ENCODE data around the gene C1D. TPM values are rescaled to one million over a fixed set of nuclear protein-coding genes. Genes with fewer than 3 reads are reported as not detected.

The C1D gene
- total RNA-seq, 1 experiment from 2014 or later = 21.1 TPM

DNA sequence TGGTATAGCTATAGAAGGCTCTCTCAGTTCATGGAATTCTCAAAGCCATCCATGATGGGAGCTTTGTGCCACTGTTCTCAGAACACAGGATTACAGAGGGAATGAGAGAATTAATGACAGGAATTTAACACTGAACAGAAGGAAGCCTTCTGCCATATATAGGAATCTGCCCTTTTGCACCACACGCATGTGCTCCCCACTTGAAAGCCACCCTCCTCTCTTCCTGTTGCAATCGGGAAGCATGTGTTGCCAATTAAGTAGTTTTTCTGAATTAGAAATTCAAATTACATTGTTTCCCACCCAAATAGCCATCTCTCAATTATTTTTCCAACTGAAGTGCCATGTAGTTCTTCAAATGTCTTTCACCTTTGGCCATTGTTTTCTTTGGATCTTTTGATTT lies 71.3 kb downstream of the C1D start:
- DNase-seq (ENCODE audit: low read depth, low spot score) = no peak
- no peak for ATAC-seq
- Histone ChIP-seq H3K4me3 (replicated peaks in 1 of 2; ENCODE audit: low read depth in 1 of 2, low read length in 2 of 2) (no peak overlapping the region), H3K79me2 (ENCODE audit: insufficient read depth, low read length) (no peaks in the 10 kb centered on the region), H3K4me1 (ENCODE audit: control insufficient read depth in 1 of 2, insufficient read depth in 2 of 2, low read length in 2 of 2) (no peaks in the 10 kb centered on the region), H3K4me2 (ENCODE audit: low read length) (no peak overlapping the region), H3K27ac (ENCODE audit: low read depth, low read length) (no peak overlapping the region), H3K9me3 (ENCODE audit: control insufficient read depth in 1 of 2, insufficient read depth in 1 of 2, low read depth in 1 of 2, low read length in 2 of 2) (no peaks in the 10 kb centered on the region), H2AFZ (ENCODE audit: low read depth, low read length, poor library complexity, severe bottlenecking) (no peak overlapping the region), H3K9me2 (ENCODE audit: insufficient read depth) (no peaks in the 10 kb centered on the region), H4K20me1 (ENCODE audit: insufficient read depth) (no peaks in the 10 kb centered on the region), H3K9ac (ENCODE audit: low read length) (no peak overlapping the region), H3K36me3 (ENCODE audit: control insufficient read depth in 1 of 2, insufficient read depth in 2 of 2, low read length in 2 of 2) (no peaks in the 10 kb centered on the region), H3K27me3 (ENCODE audit: insufficient read depth, low read length) (peaks cover 13% of the 10 kb centered on the region; the same call in 1 of the 2 replicates)
- ChIA-PET CTCF (no interaction called here), RAD21 (ENCODE audit: low non-redundant PET in 1 of 2, low total read pairs in 2 of 2, uncharacterized antibody in 2 of 2, unreplicated experiment in 2 of 2) (no interaction called here), POLR2A (no interaction called here)
- BruUV-seq (replicated peaks) = no TSS peak
- intact Hi-C loops (cut with micrococcal nuclease) = no loop called here
- TF ChIP-seq CEBPB (IDR thresholded peaks at IDR 0.05; ENCODE audit: low read depth) (no peak), ZFX (IDR thresholded peaks at IDR 0.05) (no peak), POLR2A (IDR thresholded peaks at IDR 0.05; ENCODE audit: borderline replicate concordance, extremely low read depth, insufficient read depth, insufficient read length) (no peak), ZNF274 (IDR thresholded peaks at IDR 0.05; ENCODE audit: low read depth, low read length) (no peak), POLR2AphosphoS5 (IDR thresholded peaks at IDR 0.05; ENCODE audit: low read depth, low read length) (no peak), MAX (IDR thresholded peaks at IDR 0.05) (no peak), EZH2 (IDR thresholded peaks at IDR 0.05) (no peak), SP1 (IDR thresholded peaks at IDR 0.05; ENCODE audit: low read depth) (no peak), RAD21 (IDR thresholded peaks at IDR 0.05; ENCODE audit: low read depth) (no peak)
- TF ChIP-seq, protein P1, sequence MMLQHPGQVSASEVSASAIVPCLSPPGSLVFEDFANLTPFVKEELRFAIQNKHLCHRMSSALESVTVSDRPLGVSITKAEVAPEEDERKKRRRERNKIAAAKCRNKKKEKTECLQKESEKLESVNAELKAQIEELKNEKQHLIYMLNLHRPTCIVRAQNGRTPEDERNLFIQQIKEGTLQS (IDR thresholded peaks at IDR 0.05) = no peak
- TF ChIP-seq, protein P2, sequence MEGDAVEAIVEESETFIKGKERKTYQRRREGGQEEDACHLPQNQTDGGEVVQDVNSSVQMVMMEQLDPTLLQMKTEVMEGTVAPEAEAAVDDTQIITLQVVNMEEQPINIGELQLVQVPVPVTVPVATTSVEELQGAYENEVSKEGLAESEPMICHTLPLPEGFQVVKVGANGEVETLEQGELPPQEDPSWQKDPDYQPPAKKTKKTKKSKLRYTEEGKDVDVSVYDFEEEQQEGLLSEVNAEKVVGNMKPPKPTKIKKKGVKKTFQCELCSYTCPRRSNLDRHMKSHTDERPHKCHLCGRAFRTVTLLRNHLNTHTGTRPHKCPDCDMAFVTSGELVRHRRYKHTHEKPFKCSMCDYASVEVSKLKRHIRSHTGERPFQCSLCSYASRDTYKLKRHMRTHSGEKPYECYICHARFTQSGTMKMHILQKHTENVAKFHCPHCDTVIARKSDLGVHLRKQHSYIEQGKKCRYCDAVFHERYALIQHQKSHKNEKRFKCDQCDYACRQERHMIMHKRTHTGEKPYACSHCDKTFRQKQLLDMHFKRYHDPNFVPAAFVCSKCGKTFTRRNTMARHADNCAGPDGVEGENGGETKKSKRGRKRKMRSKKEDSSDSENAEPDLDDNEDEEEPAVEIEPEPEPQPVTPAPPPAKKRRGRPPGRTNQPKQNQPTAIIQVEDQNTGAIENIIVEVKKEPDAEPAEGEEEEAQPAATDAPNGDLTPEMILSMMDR (IDR thresholded peaks at IDR 0.05 in 2 of 3, conservative IDR thresholded peaks at IDR 0.05 in 1 of 3; ENCODE audit: borderline replicate concordance in 1 of 3, insufficient read depth in 1 of 3, low read depth in 2 of 3, low read length in 2 of 3) = no peak
- TF ChIP-seq, protein P3, sequence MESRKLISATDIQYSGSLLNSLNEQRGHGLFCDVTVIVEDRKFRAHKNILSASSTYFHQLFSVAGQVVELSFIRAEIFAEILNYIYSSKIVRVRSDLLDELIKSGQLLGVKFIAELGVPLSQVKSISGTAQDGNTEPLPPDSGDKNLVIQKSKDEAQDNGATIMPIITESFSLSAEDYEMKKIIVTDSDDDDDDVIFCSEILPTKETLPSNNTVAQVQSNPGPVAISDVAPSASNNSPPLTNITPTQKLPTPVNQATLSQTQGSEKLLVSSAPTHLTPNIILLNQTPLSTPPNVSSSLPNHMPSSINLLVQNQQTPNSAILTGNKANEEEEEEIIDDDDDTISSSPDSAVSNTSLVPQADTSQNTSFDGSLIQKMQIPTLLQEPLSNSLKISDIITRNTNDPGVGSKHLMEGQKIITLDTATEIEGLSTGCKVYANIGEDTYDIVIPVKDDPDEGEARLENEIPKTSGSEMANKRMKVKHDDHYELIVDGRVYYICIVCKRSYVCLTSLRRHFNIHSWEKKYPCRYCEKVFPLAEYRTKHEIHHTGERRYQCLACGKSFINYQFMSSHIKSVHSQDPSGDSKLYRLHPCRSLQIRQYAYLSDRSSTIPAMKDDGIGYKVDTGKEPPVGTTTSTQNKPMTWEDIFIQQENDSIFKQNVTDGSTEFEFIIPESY (IDR thresholded peaks at IDR 0.05; ENCODE audit: extremely low read depth, insufficient replicate concordance, low read length) = no peak

Other genes starting within 250 kb of the C1D start
- gene PNO1, start 94.9 kb upstream of the C1D start, total RNA-seq (2021; ENCODE audit: unreplicated experiment) = 23.3 TPM
- 69.9 TPM for gene PPP3R1, start 189.5 kb upstream of the C1D start, total RNA-seq (2021; ENCODE audit: unreplicated experiment)